OCI-LY7 (cell line): ENCODE data around the gene HSPB6.

Source experiments
- CTCF ChIP-seq: fragments of 200-600 bp; sonication (generic); conservative IDR thresholded peaks from 2 replicates; pipeline ENCODE4 v1.5.1; 2014; ENCODE audit warnings: mild to moderate bottlenecking, antibody characterized with exemption, low read length, moderate library complexity, mixed read lengths
- EZH2phosphoT487 ChIP-seq: fragments of 200-600 bp; sonication (generic); IDR thresholded peaks from 2 replicates; pipeline ENCODE4 v1.6.1; 2018; ENCODE audit warnings: low read depth, borderline replicate concordance, mild to moderate bottlenecking, mixed run types, antibody characterized with exemption, low read length, moderate library complexity, mixed read lengths

GRCh38 chr19:35777961-35778360 lies 21.1 kb upstream of the HSPB6 start:
- TF ChIP-seq CTCF (no peak), EZH2phosphoT487 (no peak)
